NCI-H510A (cell line): Measurements from ENCODE around the gene MPC1.
"Not testable (repeated sequence)": the region's sequence is repeated elsewhere in the genome, so short reads cannot be mapped to it uniquely, and the experiment has no call there.

Experiments used
- DNase-seq: peaks from one replicate; lab custom pipeline; 2025; lab: John Stamatoyannopoulos, UW

Gene MPC1

GRCh38 chr6:166381381-166381732 is 1.4 kb downstream of the MPC1 start:
- DNase-seq: no peak

GRCh38 chr6:166379800-166380199 is 2.9 kb downstream of the MPC1 start:
- DNase-seq: no peak

GRCh38 chr6:166379103-166379586 is 3.6 kb downstream of the MPC1 start:
- no peak for DNase-seq

GRCh38 chr6:166377721-166378120 is 5.0 kb downstream of the MPC1 start:
- DNase-seq: no peak

GRCh38 chr6:166375013-166375412 is 7.7 kb downstream of the MPC1 start:
- no peak for DNase-seq

GRCh38 chr6:166370489-166370888 is 12.3 kb downstream of the MPC1 start:
- DNase-seq: no peak

GRCh38 chr6:166369782-166370181 is 13.0 kb downstream of the MPC1 start:
- DNase-seq: no peak

- no peak for DNase-seq
Observed at GRCh38 chr6:166366921-166367320, 15.8 kb downstream of the MPC1 start.

GRCh38 chr6:166365806-166366205 is 16.9 kb downstream of the MPC1 start:
- DNase-seq: no peak

GRCh38 chr6:166365221-166365620 is 17.5 kb downstream of the MPC1 start:
- no peak for DNase-seq

GRCh38 chr6:166364456-166364855 is 18.3 kb downstream of the MPC1 start:
- no peak for DNase-seq

GRCh38 chr6:166362427-166362826 is 20.3 kb downstream of the MPC1 start:
- not testable (repeated sequence) for DNase-seq

- no peak for DNase-seq
Observed at GRCh38 chr6:166361077-166361429, 21.7 kb downstream of the MPC1 start.

- no peak for DNase-seq
Observed at GRCh38 chr6:166360243-166361076, 22.3 kb downstream of the MPC1 start.

GRCh38 chr6:166355552-166355951 is 27.2 kb downstream of the MPC1 start:
- no peak for DNase-seq

- no peak for DNase-seq
Observed at GRCh38 chr6:166354965-166355364, 27.8 kb downstream of the MPC1 start.

- DNase-seq: no peak
Observed at GRCh38 chr6:166354143-166354542, 28.6 kb downstream of the MPC1 start.

GRCh38 chr6:166353507-166353906 is 29.2 kb downstream of the MPC1 start:
- DNase-seq: no peak

- DNase-seq: no peak
Observed at GRCh38 chr6:166352923-166353322, 29.8 kb downstream of the MPC1 start.

GRCh38 chr6:166351715-166352285 is 30.9 kb downstream of the MPC1 start:
- DNase-seq: no peak

- DNase-seq: no peak
Observed at GRCh38 chr6:166348305-166348949, 34.3 kb downstream of the MPC1 start.

- DNase-seq: no peak
Observed at GRCh38 chr6:166346965-166347364, 35.8 kb downstream of the MPC1 start.

GRCh38 chr6:166346449-166346848 is 36.3 kb downstream of the MPC1 start:
- no peak for DNase-seq
